Measurements from ENCODE around the gene HKDC1.

The HKDC1 gene

GRCh38 chr10:69180525-69181204, 39.5 kb upstream of the HKDC1 start:
- peak overlapping the region; percentile 96 for H3K4me3 ChIP-seq (ENCODE audit: control insufficient read depth, low read depth, low read length)
- TF ChIP-seq CTCF (IDR thresholded peaks at IDR 0.05; ENCODE audit: control insufficient read depth, insufficient read depth, low read depth, low read length, missing control alignments): no peak
- no peak for DNase-seq (ENCODE audit: low read depth)

GRCh38 chr10:69181433-69181832, 38.7 kb upstream of the HKDC1 start:
- TF ChIP-seq CTCF (IDR thresholded peaks at IDR 0.05; ENCODE audit: control insufficient read depth, insufficient read depth, low read depth, low read length, missing control alignments): no peak
- no peak for DNase-seq (ENCODE audit: low read depth)

GRCh38 chr10:69182005-69182404, 38.1 kb upstream of the HKDC1 start:
- TF ChIP-seq CTCF (IDR thresholded peaks at IDR 0.05; ENCODE audit: control insufficient read depth, insufficient read depth, low read depth, low read length, missing control alignments): no peak
- DNase-seq (ENCODE audit: low read depth): no peak
- no peak overlapping the region for H3K4me3 ChIP-seq (ENCODE audit: control insufficient read depth, low read depth, low read length)

More at GRCh38 chr10:69181433-69181832, 38.7 kb upstream of the HKDC1 start:
- H3K4me3 ChIP-seq (ENCODE audit: control insufficient read depth, low read depth, low read length): peak overlapping the region; percentile 96

- no peak for DNase-seq (ENCODE audit: low read depth)
- no peak for TF ChIP-seq CTCF (IDR thresholded peaks at IDR 0.05; ENCODE audit: control insufficient read depth, insufficient read depth, low read depth, low read length, missing control alignments)
- no peak overlapping the region for H3K4me3 ChIP-seq (ENCODE audit: control insufficient read depth, low read depth, low read length)
These were observed 33.6 kb upstream of the HKDC1 start for GRCh38 chr10:69186524-69186923.

- H3K4me3 ChIP-seq (ENCODE audit: control insufficient read depth, low read depth, low read length): no peak overlapping the region
- DNase-seq (ENCODE audit: low read depth): no peak
- TF ChIP-seq CTCF (IDR thresholded peaks at IDR 0.05; ENCODE audit: control insufficient read depth, insufficient read depth, low read depth, low read length, missing control alignments): no peak
These were observed 19.1 kb upstream of the HKDC1 start for GRCh38 chr10:69201045-69201444.

GRCh38 chr10:69202332-69202731, 17.8 kb upstream of the HKDC1 start:
- no peak for TF ChIP-seq CTCF (IDR thresholded peaks at IDR 0.05; ENCODE audit: control insufficient read depth, insufficient read depth, low read depth, low read length, missing control alignments)
- DNase-seq (ENCODE audit: low read depth): peak; percentile 35
- H3K4me3 ChIP-seq (ENCODE audit: control insufficient read depth, low read depth, low read length): no peak overlapping the region
